HCT116 (cell line): ENCODE results near the gene CNNM4.

Experiments used
- ELF1 ChIP-seq: IDR thresholded peaks from 2 replicates; pipeline ENCODE4 v1.6.1; 2012; ENCODE audit warnings: low read depth, borderline replicate concordance
- EZH2phosphoT487 ChIP-seq: fragments of 200-600 bp; IDR thresholded peaks from 2 replicates; pipeline ENCODE4 v1.6.1; 2018; ENCODE audit warnings: antibody characterized with exemption, borderline replicate concordance
- POLR2A ChIP-seq: IDR thresholded peaks from 2 replicates; pipeline ENCODE4 v1.7.0; 2011; ENCODE audit warnings: borderline replicate concordance; ENCODE audit not compliant: insufficient read depth, insufficient read length; ENCODE audit errors: extremely low read depth
- POLR2AphosphoS5 ChIP-seq: IDR thresholded peaks from 2 replicates; pipeline ENCODE4 v1.6.1; 2011; ENCODE audit warnings: mild to moderate bottlenecking, low read depth, low read length, moderate library complexity
- TCF7L2 ChIP-seq: IDR thresholded peaks from 2 replicates; pipeline ENCODE4 v1.7.0; 2011; ENCODE audit warnings: borderline replicate concordance, inconsistent platforms; ENCODE audit not compliant: insufficient read depth, insufficient read length; ENCODE audit errors: extremely low read depth
- ZNF274 ChIP-seq: fragments of 200-500 bp; sonication (Bioruptor generic); IDR thresholded peaks from 2 replicates; pipeline ENCODE4 v1.6.1; 2014; ENCODE audit warnings: mild to moderate bottlenecking, low read depth, low read length, inconsistent platforms
- TF ChIP-seq, protein P1 (sequence below): IDR thresholded peaks from 2 replicates; pipeline ENCODE4 v1.6.1; 2012
- TF ChIP-seq, protein P2 (sequence below), 3 experiments: fragments of 200-600 bp in 1 of 3; sonication (generic) in 1 of 3; IDR thresholded peaks in 2 of 3; conservative IDR thresholded peaks in 1 of 3; 2 replicates each; pipeline ENCODE4 v1.5.1; 2012 to 2017; ENCODE audit warnings: low read depth in 2 of 3, low read length in 2 of 3, antibody characterized with exemption in 1 of 3, borderline replicate concordance in 1 of 3, control low read depth in 1 of 3, mild to moderate bottlenecking in 1 of 3, mixed read lengths in 1 of 3, mixed run types in 1 of 3, moderate library complexity in 1 of 3; ENCODE audit not compliant: insufficient read depth in 1 of 3
- TF ChIP-seq, protein P3 (sequence below): IDR thresholded peaks from 2 replicates; pipeline ENCODE4 v1.6.1; 2012; ENCODE audit warnings: low read depth

DNA sequence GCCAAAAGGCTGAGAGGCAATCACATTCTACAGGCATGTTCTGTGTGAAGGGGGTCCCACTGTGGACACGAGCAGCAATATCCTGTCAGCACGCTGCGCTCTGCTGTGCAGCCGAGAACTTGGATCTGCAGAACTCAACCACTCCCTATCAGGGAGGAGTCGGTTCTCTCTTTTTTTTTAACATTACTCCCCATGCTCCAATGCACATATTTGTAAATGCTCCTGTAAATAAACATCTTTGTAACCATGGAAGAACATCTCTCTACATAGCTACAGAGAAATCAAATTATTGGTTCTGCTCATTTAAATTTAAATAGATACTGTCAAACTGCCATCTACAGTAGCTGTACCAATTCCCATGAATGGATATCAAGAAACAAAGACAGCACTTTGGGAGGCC is 86.1 kb downstream of the CNNM4 start:
- TF ChIP-seq, protein P1, sequence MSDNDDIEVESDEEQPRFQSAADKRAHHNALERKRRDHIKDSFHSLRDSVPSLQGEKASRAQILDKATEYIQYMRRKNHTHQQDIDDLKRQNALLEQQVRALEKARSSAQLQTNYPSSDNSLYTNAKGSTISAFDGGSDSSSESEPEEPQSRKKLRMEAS, result no peak
- TF ChIP-seq TCF7L2 (no peak), POLR2A (no peak), ZNF274 (no peak), EZH2phosphoT487 (no peak), ELF1 (no peak), POLR2AphosphoS5 (no peak)
- TF ChIP-seq, protein P2, sequence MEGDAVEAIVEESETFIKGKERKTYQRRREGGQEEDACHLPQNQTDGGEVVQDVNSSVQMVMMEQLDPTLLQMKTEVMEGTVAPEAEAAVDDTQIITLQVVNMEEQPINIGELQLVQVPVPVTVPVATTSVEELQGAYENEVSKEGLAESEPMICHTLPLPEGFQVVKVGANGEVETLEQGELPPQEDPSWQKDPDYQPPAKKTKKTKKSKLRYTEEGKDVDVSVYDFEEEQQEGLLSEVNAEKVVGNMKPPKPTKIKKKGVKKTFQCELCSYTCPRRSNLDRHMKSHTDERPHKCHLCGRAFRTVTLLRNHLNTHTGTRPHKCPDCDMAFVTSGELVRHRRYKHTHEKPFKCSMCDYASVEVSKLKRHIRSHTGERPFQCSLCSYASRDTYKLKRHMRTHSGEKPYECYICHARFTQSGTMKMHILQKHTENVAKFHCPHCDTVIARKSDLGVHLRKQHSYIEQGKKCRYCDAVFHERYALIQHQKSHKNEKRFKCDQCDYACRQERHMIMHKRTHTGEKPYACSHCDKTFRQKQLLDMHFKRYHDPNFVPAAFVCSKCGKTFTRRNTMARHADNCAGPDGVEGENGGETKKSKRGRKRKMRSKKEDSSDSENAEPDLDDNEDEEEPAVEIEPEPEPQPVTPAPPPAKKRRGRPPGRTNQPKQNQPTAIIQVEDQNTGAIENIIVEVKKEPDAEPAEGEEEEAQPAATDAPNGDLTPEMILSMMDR (IDR thresholded peaks at IDR 0.05 in 2 of 3, conservative IDR thresholded peaks at IDR 0.05 in 1 of 3; ENCODE audit: borderline replicate concordance in 1 of 3, insufficient read depth in 1 of 3, low read depth in 2 of 3, low read length in 2 of 3), result no peak
- TF ChIP-seq, protein P3, sequence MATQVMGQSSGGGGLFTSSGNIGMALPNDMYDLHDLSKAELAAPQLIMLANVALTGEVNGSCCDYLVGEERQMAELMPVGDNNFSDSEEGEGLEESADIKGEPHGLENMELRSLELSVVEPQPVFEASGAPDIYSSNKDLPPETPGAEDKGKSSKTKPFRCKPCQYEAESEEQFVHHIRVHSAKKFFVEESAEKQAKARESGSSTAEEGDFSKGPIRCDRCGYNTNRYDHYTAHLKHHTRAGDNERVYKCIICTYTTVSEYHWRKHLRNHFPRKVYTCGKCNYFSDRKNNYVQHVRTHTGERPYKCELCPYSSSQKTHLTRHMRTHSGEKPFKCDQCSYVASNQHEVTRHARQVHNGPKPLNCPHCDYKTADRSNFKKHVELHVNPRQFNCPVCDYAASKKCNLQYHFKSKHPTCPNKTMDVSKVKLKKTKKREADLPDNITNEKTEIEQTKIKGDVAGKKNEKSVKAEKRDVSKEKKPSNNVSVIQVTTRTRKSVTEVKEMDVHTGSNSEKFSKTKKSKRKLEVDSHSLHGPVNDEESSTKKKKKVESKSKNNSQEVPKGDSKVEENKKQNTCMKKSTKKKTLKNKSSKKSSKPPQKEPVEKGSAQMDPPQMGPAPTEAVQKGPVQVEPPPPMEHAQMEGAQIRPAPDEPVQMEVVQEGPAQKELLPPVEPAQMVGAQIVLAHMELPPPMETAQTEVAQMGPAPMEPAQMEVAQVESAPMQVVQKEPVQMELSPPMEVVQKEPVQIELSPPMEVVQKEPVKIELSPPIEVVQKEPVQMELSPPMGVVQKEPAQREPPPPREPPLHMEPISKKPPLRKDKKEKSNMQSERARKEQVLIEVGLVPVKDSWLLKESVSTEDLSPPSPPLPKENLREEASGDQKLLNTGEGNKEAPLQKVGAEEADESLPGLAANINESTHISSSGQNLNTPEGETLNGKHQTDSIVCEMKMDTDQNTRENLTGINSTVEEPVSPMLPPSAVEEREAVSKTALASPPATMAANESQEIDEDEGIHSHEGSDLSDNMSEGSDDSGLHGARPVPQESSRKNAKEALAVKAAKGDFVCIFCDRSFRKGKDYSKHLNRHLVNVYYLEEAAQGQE, result no peak
